ENCODE results near the gene ATXN2L.

DNA sequence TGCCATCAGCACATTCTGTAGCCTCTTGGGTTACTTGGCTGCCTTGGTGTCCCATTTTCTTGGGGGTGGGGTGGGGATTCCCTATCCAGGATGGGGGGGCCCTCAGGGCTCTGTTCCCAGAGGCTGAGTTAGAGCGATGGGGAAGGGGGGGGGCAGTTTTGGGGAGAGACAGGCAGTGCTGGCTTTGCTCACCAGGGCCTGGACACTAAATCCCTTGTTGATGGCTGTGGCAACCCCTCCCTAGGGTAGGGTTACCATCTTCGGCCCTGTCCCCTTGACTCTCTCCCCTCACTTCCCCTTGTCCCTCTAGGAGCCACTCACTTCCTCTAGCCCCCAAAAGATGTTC is 54.8 kb downstream of the ATXN2L start:
- TF ChIP-seq, protein P1, sequence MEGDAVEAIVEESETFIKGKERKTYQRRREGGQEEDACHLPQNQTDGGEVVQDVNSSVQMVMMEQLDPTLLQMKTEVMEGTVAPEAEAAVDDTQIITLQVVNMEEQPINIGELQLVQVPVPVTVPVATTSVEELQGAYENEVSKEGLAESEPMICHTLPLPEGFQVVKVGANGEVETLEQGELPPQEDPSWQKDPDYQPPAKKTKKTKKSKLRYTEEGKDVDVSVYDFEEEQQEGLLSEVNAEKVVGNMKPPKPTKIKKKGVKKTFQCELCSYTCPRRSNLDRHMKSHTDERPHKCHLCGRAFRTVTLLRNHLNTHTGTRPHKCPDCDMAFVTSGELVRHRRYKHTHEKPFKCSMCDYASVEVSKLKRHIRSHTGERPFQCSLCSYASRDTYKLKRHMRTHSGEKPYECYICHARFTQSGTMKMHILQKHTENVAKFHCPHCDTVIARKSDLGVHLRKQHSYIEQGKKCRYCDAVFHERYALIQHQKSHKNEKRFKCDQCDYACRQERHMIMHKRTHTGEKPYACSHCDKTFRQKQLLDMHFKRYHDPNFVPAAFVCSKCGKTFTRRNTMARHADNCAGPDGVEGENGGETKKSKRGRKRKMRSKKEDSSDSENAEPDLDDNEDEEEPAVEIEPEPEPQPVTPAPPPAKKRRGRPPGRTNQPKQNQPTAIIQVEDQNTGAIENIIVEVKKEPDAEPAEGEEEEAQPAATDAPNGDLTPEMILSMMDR (IDR thresholded peaks at IDR 0.05), result no peak
- no peak for TF ChIP-seq POLR2A (IDR thresholded peaks at IDR 0.05)
- TF ChIP-seq EP300 (IDR thresholded peaks at IDR 0.05), result no peak

Measured in ovary (tissue), 3 donors.